GM18868 (cell line): ENCODE measurements around the gene MAMDC4.
"Not testable (repeated sequence)": the region's sequence is repeated elsewhere in the genome, so short reads cannot be mapped to it uniquely, and the experiment has no call there.

Source experiments
- ATAC-seq: cut with Tn5 transposase; IDR thresholded peaks from one replicate; pipeline ENCODE4 v1.9.1; 2021; ENCODE audit warnings: mild to moderate bottlenecking, moderate library complexity; ENCODE audit not compliant: unreplicated experiment

The MAMDC4 gene

DNA sequence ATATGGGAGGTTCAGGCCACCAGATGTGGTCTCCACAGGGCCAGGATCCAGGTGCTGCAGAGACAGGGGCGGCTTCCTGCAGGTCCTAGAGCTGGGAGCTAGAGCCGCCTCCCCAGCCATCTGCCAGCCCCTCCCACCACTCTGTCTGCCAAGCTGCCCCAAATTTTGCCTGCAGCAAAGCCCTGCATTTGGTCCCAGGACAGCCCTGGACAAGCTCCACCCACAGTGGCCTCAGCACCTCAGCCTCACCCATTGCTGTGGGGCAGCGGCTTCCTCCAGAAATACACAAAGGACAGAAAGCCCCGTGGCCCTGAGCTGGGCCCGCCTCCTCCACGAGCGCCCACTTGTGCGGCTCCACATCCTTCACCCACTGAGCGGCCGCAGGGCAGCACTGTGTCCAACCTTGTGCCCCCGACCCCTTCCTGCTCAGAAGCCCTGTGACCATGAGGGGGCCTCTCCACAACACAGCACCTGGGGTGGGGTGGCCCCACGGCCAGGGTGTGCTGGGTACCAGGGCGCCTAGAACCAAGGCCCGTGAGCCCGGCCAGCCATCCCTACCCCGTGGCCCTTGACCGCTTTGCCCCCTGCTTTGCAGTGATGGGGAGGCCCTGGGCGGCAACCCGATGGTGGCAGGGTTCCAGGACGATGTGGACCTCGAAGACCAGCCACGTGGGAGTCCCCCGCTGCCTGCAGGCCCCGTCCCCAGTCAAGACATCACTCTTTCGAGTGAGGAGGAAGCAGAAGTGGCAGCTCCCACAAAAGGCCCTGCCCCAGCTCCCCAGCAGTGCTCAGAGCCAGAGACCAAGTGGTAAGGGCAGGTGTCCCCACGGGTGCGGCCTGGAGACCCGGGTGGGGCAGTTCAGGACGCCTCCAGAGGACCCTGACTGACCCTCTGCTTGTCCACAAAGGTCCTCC lies 13.6 kb upstream of the MAMDC4 start:
- ATAC-seq: no peak

DNA sequence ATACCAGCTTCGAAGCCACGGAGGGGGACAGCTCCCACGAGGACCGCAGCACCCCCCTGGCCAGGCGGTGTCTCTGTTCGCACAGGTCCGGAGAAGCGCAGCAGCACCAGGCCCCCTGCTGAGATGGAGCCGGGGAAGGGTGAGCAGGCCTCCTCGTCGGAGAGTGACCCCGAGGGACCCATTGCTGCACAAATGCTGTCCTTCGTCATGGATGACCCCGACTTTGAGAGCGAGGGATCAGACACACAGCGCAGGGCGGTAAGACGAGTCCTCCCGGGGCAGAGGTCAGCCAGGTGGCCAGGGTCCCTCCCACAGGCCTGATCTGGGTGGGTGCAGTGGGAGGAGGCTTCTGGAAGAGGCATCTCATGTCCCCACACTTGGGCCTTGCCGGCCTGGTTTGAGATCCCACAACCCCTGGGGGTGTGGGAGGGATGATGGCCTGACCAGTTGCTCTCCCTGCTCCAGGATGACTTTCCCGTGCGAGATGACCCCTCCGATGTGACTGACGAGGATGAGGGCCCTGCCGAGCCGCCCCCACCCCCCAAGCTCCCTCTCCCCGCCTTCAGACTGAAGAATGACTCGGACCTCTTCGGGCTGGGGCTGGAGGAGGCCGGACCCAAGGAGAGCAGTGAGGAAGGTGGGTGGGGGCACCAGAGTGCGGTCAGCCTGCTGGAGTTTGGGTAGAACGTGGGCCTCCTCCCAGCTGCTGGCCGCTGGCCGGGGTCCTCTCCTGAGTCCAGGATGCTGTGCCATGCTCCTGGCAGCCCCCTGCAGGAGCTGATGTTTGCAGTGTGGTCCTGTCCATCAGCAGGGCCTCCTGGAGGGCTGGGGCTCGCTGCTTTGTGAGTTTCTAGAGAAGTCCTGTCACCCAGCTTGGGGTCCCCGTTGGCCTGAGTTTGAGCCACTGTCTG lies 12.7 kb upstream of the MAMDC4 start:
- ATAC-seq: no peak

DNA sequence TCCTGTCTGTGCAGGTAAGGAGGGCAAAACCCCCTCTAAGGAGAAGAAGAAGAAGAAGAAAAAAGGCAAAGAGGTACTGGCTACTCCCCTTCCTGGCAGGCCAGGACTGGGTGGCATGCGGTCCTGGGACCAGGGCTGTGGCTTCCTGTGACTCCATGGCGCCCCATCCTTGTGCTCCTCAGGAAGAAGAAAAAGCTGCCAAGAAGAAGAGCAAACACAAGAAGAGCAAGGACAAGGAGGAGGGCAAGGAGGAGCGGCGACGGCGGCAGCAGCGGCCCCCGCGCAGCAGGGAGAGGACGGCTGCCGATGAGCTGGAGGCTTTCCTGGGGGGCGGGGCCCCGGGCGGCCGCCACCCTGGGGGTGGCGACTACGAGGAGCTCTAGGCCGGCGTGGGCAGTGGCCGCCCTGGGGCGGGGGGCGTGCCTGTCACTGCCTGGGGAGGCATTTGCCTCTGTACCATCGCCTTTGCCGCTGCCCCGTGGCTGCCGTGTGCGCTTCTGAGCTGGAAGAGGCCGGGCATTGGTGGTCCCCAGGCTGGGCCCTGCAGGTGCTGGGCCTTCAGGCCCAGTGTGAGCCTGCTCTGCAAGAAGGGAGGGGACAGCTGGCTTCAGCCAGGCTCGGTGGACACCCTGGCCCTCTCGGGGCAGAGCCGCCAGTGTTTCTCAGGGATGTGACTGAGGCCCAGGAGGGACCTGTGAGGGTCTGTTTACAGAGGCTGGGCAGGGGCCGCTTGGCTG lies 11.8 kb upstream of the MAMDC4 start:
- no peak for ATAC-seq

DNA sequence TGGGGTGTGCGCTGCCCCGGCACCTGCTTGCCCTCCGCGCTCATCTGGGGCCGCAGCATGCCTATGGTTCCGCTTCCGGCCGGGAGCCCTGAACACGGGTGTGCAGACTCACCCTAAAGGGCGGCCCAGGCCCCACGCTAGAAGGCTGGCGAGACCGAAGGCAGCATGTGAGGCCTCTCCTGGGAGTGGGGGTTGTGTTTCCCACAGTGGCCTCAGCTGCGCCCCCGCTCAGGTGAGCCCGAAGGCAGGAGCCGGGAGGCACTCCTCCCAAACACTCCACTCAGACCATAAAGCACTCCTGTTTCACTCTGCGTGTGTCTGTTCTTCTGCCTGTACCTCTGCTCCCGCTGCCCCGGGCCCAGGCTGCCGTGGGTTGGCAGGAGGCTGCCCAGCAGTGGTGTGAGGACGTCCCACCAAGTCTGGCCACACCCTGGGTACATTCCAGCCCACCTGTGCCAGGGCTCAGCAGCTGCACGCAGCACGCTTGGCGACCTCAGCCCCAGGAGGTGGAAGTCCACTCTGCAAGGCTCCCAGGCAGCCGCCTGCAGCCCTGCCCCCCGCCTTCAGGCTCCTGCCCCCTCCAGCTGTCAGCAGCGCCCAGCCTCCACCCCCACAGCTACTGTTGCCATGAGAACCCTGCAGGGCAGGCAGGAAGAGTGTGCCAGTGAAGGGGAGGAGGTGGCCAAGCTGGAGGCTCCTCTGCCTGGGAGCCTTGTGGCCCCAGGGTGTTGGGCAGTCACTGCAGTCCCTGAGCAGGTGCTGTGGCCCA lies 11.1 kb upstream of the MAMDC4 start:
- no peak for ATAC-seq

DNA sequence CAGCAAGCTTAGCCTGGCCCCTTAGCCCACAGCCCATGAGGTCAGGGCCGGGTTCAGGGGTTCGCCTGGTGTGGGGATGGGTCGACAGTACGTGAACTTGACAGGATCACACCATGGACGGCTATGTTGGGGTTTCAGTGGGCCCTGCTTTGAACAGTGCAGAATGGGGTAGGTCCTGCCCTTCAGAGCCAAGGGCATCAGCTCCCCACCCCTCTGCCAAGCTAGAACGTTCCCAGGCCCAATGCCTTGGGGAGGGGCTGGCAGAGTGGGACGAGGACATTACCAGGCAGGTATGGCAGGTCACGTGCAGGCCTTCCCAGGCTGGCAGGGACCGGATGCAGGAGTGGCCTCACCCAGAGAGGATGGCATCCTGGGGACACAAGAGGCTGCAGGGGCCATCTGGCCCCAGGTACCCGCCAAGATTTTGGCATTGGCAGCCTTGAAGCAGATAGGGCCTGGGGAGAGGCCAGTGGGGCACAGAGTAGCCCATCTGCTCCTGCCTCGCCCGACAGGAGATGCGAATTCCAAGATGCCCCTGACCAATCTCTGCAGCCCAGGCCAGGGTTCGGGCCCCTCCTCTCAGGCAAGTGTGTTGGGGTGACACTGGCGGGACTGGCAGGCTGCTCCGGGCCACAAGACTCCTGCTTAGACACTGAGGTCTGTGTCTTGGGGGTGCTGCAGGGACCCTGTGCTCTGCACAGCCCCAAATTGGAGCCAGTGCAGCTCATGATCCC lies 10.3 kb upstream of the MAMDC4 start:
- not testable (repeated sequence) for ATAC-seq

DNA sequence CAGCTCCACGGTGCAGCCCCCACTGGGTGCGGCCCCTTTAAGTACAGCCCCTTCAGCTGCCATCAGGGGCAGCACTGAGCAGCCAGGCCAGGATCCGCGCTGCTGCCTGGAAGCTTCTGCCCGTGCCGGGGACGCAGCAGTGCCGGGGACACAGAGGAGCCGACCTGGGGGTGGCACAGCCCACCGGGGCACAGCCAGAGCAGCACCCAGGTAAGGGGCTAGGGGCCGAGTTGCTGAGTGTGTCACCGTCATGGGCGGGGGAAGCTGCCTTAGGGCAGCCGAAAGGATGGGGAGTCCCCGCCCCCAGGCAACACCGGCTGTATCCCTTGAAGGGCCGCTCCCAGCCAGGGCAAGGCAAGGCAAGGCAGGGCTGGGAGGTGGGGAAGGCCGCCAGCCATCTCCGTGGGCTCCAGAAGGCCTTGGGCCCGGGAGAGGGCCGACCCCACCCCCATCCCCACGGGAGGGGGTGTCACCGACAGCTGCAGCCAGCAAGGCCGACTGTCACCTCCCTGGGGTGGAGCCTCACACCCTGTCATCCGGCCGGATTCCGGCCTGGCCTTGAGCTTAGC lies 9.7 kb upstream of the MAMDC4 start, which contains the start of gene AJM1:
TSS of gene AJM1 (plus strand) at position 99 of the 569 bp plus-strand sequence. CDS start 1,937 bp downstream, outside the sequence.
- ATAC-seq: peak; percentile 83

DNA sequence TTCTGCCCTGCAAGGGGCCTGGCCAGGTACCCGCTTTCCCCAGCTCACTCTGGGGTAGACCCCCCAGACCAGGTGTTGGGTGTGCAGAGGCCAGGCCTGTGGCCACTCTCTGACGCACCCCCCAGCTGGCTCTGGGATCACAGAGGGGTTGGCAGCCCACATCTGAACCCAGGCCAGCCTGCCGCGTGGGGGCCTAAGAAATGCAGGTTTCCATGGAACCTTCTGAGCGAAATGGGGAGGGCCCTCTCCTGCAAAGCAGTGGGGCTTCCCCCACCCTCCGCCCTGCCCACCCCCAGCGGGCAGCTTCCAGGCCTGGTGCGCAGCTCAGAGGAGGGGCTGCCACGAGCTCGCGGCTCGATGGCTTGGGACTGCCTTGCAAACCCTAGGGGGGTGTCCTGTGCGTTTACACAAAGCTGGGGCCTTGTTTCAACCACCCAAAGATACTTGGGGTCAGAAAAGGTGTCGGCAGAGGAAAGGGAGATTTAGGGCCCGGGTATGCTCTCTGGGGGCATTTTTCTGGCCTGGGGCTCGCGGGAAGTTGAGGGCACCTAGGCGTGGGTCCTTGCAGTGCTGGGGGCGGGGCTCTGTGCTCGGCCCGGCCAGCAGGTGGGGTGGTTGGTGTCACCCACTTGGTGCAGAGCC lies 8.9 kb upstream of the MAMDC4 start:
- not testable (repeated sequence) for ATAC-seq

DNA sequence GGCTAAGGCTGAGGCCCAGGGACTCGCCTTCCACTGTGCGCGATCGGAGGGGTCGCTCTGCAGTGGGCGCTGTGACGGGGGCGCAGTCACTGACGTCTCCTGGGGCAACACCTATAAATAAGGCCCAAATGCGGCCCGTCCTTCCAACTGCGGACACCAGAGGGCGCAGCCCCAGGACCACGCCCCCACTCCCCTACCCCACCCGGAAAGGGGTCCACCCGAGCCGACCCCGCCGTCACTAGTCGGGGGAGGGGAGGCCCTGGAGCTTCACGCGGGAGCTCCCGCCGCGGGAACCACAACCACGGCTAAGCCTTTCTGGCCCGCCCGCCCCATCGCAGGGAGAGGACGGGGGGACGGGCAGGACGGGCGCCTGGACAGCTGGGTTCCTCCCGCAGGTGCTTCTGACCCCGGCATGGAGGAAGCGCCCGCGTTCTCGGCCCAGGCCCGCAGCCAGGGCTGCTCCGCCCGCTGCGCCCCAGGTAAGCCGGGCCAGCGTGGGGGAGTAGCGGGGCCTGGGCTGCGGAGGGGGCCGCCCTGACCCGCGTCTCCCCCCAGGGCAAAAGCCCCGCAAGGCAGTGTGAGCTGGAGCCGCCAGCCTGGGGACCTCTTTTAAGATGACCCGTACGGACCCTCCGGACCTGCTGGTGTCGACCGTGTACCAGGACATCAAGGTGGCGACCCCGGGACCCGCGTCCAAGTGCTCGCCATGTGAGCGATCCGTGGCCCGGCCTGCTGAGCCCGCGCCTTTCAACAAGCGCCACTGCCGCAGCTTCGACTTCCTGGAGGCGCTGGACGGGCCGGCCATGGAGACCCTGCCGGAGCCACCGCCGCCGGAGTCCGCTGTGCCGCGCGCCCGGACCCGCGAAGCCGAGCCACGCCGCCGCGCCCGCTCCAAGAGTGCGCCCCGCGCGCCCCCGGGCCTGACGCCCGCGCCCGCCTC lies 8.1 kb upstream of the MAMDC4 start:
- ATAC-seq: not testable (repeated sequence)

DNA sequence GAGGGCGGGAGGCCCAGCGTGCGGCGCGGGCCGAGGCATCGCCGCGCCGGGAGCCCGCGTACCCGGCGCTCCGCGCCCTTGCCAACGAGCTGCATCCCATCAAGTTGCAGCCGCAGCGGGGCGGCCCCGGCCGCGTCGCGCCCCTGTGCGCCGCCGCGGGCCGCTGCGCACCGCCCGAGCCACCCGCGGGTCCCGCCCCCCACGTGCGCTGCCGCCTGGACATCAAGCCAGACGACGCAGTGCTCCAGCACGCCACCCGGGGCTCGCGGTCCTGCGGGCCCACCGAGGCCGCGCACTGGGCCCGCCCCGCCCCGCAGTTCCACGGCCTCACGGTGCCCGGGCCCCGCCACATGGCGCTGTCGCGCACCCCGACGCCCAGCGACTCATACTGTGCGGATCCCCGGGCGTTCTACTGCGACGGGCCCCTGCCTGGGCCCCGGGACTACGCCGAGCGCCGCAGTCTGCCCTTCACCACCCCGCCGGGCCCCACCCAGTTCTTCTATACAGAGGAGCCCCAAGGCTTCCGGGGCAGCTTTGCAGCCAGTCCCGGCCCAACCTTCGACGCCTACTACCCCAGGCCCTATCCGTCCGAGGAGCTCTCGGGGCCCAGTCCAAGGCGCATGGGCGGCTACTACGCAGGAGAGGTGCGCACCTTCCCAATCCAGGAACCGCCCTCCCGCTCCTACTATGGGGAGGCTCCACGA lies 7.2 kb upstream of the MAMDC4 start:
- no peak for ATAC-seq

DNA sequence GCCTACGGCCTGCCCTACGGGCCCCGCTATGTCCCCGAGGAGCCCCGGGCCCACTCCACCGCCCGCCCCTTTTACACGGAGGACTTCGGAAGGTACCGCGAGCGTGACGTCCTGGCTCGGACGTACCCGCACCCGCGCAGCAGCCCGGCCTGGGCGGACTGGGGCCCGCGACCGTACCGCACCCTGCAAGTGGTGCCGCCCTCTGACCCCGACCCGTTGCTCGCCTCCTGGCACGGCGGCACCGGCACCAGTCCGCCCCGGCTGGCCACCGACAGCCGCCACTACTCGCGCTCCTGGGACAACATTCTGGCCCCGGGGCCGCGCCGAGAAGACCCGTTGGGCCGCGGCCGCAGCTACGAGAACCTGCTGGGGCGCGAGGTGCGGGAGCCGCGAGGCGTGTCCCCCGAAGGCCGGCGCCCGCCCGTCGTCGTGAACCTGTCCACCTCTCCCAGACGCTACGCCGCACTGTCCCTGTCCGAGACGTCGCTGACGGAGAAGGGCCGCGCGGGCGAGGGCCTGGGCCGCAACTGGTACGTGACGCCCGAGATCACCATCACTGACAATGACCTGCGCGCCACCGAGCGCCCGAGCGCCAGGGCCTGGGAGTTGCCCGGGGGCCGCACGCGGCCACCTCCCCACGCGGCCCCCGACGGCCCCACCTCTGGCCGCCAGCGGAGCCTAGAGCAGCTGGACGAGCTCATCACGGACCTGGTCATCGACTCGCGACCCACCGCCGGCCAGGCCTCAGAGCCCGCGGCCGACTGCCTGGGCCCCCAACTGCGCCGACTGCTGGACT lies 6.5 kb upstream of the MAMDC4 start:
- ATAC-seq: no peak

DNA sequence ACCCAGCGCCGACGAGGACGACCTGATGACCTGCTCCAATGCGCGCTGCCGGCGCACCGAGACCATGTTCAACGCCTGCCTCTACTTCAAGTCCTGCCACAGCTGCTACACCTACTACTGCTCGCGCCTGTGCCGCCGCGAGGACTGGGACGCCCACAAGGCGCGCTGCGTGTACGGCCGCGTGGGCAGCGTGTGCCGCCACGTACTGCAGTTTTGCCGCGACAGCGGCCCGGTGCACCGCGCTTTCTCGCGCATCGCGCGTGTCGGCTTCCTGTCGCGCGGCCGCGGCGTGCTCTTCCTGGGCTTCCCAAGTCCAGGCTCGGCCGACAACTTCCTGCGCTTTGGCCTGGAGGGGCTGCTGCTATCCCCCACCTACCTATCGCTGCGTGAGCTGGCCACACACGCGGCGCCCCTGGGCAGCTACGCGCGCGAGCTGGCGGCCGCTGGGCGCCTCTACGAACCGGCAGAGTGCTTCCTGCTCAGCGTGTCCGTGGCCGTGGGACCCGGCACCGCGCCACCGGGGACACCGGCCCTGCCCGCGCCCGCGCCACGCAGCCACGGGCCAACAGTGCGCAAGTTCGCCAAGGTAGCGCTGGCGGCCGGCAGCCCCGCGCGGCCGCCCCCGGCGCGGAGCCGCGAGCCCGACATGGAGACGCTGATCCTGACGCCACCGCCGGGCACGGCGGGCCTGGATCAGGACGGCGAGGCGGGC lies 5.6 kb upstream of the MAMDC4 start:
- ATAC-seq: no peak

DNA sequence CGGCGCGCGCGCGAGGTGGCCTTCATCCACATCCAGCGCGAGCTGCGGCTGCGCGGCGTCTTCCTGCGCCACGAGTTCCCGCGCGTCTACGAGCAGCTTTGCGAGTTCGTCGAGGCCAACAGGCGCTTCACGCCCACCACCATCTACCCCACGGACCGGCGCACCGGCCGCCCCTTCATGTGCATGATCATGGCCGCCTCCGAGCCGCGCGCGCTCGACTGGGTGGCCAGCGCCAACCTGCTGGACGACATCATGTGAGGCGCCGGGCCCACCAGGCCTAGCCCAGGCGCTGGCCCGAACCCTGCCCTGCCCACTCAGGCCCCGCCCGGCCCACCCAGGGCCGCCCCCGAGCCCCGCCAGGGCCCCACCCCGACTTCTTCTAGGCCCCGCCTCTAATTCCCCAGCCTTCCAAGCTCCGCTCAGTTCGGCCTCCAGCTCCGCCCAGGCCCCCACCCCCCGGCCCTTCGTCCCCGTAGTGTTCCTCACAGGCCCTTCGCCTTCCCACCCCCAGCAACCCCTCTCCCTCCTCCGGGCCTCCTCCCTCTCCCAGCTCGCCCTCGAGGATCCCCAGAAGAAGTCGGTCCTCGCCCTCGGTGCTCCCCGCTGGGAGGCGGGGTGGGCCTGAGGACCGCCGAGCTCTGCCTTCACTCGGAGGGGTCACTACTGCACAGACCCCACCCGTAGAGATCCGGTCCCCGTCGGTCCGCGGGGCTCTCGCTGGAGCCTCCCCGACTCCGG lies 4.9 kb upstream of the MAMDC4 start:
- no peak for ATAC-seq

DNA sequence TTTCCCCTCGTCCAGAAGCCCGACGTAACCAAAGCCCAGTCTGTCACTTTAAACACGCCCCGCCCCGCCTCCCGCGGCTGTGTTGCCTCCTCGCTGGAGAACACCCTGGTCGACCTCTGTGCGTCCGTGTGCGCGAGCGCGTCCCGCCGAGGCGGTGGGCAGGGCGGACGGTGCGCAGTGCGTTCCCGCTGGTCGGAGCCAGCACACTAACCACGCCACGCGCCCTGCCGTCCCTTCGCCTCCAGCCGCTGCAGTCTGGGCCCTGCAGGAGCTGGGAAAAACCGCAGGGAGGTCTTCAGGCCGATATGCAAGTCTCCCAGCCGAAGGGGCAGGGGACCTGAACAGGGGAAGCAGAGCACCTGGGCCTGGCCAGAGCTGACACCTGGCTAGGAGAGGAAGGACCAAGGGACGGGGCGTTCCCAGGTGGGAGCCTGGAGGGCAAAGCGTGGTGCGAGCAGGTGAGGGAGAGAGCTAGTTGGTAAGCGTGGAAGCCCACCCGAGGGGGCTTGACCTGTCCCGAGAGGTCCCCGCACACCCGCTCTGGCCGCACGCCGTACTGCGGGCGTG lies 4.2 kb upstream of the MAMDC4 start:
- ATAC-seq: peak; percentile 28

DNA sequence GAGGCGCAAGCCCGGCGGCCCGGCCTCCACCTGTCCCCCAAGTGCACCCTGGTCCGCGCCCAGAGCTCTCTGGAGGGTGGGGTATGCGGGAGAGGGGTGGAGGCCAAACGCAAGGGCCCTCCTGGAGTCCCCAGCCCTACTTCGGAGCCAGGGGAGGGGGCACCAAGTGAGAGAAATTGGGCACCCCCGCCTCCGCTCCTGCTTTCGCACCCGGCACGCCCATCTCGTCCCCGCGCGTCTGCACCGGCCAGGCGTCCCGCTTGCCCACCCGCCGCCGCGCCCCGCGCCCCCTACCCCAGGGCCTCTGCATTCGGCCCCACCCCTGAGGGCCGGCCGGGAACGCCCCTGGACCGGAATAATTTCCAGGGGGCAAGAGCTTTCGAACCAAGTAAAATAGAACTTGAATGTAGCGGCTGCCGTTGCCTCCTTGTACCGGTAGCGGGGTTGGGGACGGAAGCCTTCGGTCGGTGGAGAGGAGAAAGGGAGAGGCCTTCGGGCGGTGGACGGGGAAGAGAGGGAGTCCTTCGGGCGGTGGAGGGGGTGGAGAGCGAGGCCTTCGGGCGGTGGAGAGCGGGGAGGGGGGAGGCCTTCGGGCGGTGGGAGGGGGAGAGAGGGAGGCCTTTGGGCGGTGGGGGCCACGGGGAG lies 3.6 kb upstream of the MAMDC4 start:
- peak; percentile 10 for ATAC-seq
